GM19240 (cell line): ENCODE data around the gene SMARCA1.
"Not testable (repeated sequence)": the region's sequence is repeated elsewhere in the genome, so short reads cannot be mapped to it uniquely, and the experiment has no call there.

Experiments
- DNase-seq: peaks from one replicate; pipeline ENCODE4 v3.0.0; 2011; ENCODE audit warnings: low spot score; ENCODE audit not compliant: insufficient read length

Gene SMARCA1, protein sequence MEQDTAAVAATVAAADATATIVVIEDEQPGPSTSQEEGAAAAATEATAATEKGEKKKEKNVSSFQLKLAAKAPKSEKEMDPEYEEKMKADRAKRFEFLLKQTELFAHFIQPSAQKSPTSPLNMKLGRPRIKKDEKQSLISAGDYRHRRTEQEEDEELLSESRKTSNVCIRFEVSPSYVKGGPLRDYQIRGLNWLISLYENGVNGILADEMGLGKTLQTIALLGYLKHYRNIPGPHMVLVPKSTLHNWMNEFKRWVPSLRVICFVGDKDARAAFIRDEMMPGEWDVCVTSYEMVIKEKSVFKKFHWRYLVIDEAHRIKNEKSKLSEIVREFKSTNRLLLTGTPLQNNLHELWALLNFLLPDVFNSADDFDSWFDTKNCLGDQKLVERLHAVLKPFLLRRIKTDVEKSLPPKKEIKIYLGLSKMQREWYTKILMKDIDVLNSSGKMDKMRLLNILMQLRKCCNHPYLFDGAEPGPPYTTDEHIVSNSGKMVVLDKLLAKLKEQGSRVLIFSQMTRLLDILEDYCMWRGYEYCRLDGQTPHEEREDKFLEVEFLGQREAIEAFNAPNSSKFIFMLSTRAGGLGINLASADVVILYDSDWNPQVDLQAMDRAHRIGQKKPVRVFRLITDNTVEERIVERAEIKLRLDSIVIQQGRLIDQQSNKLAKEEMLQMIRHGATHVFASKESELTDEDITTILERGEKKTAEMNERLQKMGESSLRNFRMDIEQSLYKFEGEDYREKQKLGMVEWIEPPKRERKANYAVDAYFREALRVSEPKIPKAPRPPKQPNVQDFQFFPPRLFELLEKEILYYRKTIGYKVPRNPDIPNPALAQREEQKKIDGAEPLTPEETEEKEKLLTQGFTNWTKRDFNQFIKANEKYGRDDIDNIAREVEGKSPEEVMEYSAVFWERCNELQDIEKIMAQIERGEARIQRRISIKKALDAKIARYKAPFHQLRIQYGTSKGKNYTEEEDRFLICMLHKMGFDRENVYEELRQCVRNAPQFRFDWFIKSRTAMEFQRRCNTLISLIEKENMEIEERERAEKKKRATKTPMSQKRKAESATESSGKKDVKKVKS

DNA sequence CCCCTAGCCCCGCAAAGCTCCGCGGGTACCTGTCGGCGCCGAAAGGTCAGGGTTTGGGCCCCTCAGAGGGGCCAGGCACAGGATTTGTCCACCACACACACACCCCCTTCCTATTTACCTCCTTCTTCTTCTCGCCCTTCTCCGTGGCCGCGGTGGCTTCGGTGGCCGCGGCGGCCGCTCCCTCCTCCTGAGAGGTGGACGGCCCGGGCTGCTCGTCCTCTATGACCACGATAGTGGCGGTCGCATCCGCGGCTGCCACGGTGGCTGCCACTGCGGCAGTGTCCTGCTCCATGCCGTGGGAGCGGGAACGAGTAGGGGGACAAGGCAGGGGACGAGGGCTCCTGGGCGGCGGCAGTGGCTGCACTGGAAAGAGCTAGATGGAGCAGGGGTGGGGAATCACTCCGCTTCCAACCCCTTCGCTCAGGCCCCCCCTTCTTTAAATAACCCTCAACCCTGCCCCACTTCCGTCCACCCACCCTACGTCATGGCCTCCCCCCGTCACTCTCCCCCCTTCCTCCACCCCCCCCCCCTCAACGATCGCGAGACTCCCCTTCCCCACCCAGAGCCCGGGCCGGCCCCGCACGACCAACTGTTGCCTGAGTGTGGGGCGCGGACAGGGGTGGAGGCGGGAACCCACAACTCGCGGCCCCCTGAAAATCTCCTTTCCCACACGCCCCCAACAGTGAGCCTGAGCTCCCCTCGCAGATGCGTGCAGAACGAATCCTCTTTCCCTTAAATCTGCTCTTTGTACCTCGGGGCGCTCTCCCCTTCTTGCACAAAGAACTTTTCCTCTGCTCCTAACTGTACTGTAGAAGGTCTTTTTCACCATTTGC, at the start of gene SMARCA1:
TSS of gene SMARCA1 (minus strand) at position 412 of the 833 bp plus-strand sequence. CDS start at position 292, 120 bp downstream.
- no peak for DNase-seq

DNA sequence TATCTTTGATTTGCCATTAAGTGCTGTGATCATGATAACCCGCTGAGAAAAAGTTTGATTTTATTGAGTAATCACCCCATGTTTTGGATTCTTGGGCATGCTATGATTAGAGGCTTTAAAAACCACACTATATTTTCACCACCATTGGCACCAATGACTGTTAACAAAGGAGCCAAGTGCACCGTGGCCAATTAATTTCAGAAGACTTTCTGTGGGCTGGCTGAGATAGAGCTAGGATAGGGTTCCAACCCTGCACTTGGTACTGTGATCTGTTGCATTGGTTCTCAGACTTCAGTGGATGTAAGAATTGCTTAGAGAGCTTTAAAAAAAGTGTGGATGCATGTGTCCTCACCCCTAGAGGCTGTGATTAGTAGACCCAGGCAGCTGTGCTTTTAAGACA, 49.1 kb upstream of the SMARCA1 start:
- DNase-seq = no peak

GRCh38 chrX:129568349-129568748, 45.1 kb upstream of the SMARCA1 start:
- DNase-seq = no peak

DNA sequence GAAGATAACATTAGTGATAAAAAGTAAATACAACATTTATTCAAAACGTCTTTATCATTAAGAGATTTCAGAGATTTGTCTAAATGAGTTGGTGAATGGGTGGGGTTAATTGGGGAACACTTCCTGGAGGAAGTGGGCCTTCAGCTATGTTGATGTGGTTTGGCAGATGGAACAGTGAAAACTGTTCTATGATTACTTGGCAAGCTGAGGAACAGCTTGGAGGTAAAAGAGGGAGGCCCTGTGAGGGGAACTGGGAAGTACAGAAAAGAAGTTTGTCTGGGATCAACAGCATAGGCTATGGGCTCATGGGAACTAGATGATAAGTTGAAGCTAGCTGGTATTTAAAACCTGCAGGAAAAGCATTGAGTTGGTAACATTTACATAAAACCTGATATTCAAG, 42.8 kb upstream of the SMARCA1 start:
- no peak for DNase-seq

- no peak for DNase-seq
Measured at GRCh38 chrX:129565046-129565650, 41.9 kb upstream of the SMARCA1 start.

DNA sequence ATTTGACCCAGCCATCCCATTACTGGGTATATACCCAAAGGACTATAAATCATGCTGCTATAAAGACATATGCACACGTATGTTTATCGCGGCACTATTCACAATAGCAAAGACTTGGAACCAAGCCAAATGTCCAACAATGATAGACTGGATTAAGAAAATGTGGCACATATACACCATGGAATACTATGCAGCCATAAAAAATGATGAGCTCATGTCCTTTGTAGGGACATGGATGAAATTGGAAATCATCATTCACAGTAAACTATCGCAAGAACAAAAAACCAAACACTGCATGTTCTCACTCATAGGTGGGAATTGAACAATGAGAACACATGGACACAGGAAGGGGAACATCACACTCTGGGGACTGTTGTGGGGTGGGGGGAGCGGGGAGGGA, 41.1 kb upstream of the SMARCA1 start:
- DNase-seq = not testable (repeated sequence)

DNA sequence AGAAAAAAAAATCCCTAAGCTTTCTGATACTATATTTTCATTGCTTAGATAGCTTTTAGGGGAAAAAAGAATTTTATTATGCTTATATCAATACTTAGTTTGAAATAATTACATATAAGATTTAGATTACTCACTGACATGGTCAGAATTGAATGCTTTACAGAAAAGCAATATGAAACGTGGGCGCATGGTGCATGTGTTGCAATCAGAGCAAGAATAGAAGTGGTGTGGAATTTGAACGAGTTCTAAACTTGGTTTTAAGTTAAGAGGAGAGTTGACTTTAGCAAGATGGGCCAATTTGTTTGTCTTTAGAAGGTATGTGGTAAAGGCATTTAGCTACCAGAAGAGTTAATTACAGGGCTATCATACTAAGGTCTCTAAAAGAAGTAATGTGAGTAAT, 38.2 kb upstream of the SMARCA1 start:
- no peak for DNase-seq

DNA sequence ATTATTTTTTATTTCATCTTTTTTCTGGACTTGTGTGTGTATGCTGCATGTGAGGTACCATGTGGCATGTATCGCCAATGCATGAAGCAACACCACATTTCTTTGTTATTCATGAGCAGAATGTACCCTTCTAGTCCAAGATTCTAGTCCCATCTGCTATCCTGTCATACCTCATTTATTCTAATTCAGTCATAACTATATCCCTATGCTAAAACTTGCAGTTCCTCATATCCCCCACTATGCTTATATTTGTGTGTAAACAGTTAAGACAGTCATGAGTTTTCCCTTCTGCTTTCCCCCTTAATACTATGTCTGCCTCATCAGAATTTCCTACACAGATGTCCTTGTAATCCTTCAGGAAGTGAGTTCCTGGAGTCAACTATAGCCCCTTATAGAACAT, 36.5 kb upstream of the SMARCA1 start:
- no peak for DNase-seq

- no peak for DNase-seq
Measured at GRCh38 chrX:129557844-129558480, 34.7 kb upstream of the SMARCA1 start.

DNA sequence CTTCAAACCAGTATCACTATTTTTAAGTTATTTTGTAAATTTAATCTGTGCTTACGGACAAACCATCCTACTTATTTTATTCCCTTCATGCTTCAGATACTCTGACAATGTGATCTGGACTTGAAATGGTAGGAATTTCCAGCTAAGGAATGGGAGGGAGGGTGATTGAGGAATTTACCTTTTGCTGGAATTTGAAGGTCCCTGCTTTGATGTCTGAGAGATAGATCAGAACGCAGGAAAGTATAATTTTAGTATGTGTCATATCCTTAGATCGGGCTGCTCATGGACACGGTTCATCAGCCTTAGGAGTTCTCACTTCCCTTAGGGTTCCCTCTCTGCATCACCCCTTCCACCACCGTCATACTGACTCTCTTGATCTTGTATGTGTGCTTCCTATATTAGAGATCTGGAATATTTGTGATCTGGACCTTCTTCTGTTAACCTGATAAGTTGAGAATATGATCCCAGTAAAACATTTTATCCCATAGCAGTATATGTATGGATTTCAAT, 33.6 kb upstream of the SMARCA1 start:
- no peak for DNase-seq

- DNase-seq = not testable (repeated sequence)
Measured at GRCh38 chrX:129554816-129555215, 31.5 kb upstream of the SMARCA1 start.

DNA sequence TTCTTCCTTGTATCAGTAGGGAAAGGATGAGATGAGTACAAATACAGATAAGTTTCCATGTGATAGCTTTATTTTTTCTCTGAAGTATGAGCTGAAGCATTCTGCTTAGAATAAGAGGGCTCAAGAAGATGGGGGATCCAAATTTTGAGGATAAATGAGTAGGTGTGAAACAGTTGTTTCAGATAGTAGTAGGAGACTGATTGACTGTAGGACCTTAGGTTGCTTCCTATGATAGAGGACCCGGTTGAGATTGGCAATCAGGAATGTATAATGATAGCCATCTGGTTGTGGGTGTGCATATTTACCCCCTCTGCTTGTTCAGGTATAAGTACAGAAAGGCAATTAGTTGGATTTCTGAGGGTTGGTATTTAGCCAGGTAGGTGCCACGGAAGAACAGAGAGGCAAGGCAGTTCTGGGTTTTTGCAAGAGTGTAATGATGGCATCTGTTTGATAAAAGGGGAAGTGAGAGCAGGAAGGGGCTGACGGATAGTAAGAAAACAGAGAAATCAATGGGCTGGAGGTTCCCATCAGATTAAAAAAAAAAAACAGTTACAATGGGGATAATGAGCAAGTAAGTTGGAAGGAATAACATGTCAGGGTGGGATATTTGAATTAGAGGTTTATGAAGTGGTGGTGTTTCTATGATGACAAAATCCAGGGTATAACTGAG, 30.5 kb upstream of the SMARCA1 start:
- no peak for DNase-seq

- DNase-seq = no peak
Measured at GRCh38 chrX:129549124-129549523, 25.8 kb upstream of the SMARCA1 start.

- no peak for DNase-seq
Measured at GRCh38 chrX:129545408-129545807, 22.1 kb upstream of the SMARCA1 start.

GRCh38 chrX:129544780-129545179, 21.5 kb upstream of the SMARCA1 start:
- DNase-seq = no peak

DNA sequence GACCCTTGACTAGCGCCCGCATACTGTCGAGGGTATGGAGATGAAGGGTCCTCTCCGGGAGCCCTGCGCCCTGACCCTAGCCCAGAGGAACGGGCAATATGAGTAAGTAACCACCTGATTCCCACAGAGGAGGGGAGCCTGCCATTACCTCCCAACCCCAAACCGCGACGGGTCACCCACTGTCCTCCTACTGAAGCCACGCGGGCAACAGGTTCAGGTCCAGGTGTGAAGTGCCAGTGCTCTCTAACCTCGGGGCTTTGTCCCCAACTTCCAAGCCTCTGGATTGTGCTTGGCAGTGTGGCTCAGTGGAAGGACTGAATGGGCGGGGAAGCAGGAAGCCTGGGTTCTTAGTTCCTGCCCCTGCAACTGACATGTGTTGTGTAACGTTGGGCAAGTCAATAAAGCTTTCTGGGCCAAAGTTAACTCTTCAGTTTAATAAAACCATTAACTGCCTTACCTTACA, 17.5 kb upstream of the SMARCA1 start:
- DNase-seq = no peak

DNA sequence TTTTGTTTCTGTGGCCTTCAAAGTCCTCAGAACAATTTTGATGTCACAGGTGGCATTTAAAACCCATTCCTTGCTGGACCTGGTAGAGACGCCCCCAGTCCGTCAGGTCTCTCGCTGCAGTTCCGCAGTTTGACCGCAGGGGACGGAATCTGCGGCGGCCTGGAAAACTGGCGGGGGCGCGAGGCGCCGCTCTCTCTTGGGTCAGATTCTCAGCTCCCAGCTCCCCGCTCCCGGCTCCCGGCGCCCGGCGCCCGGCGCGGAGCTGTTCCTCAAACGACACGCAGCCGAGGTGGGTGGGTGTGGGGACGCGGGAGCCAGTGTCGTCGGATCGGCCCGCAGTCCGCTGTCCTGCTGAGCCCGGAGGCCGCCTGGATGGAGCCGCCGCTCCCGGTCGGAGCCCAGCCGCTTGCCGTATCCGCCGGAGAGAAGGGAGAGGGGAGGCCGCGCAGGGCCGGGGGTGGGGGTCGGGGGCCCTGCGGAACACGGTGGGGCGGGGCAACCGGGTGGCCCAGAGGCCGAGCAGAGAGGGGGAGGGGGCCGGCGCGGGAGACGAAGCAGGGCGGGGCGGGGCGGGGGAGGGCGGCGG, 16.9 kb upstream of the SMARCA1 start, which contains the start of gene OCRL:
TSS of gene OCRL (plus strand) at position 192 of the 586 bp plus-strand sequence. CDS start at position 373, 181 bp downstream.
- DNase-seq = peak; percentile 39

DNA sequence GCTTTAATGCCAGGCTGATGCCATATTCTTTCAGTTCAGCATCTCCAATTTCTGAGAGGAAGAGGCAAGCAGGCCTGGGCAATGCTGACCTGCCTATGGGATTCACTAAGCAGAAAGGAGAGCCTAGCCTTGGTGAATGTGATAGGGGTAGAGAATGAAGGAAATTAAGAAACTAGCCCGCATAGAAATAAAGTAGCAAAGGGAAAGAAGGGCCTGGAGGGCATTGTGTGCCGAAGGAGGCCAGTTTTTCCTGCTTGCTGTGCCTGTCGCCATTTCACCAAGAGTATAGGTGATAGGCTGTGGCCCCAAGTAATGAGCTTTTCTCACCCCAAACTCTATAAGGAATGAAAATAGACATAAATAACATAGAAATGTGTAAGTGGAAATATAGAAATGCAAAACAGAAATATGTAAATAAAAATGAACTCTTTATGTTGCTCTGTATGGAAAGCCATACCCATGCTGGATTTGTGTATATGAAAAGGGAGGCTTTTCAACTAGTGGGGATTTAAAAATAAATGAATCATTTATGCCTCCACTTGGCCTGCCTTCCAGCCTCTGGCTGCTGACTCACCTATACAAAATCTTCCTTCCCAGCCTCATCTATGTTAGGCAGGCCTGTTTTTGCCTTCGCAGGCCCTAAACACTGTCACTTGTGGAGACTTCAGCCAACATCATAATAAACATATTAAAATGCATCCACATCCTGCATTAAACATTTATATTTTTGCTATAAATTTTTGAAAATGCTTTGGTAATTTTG, 11.7 kb upstream of the SMARCA1 start:
- DNase-seq = no peak
